ENCODE measurements around the gene THTPA. TPM values are rescaled to one million over a fixed set of nuclear protein-coding genes. Genes with fewer than 3 reads are reported as not detected.

Gene THTPA
- total RNA-seq, 1 experiment from 2014 or later: 18.3 TPM

DNA sequence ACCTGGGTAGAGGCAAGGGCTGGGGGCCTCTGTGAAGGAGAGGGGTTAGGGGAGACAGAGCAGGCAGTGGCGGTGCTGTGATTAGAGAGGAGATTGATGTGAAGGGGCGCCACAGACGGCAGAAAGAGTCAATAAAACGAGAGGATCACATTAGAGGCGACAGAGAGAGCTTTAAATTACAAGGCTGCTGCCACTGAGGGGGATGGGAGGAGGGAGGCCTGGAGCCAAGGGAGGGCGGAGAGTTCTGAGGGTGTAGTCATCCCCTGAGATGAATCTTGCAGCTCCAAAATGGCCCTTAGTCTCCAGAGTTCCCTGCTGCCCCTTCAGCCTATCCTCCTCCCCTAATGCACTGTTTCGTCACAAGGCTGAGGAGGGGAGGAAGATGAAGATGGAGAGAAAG is 17.3 kb upstream of the THTPA start:
- Mint-ChIP-seq H3K27me3 (ENCODE audit: unreplicated experiment) (peaks cover 29% of the 10 kb centered on the region), H3K36me3 (ENCODE audit: insufficient read depth, unreplicated experiment) (no peaks in the 10 kb centered on the region), H3K4me1 (ENCODE audit: low read depth, unreplicated experiment) (no peaks in the 10 kb centered on the region), H3K27ac (ENCODE audit: unreplicated experiment) (no peak overlapping the region), H3K9me3 (ENCODE audit: low read depth, unreplicated experiment) (no peaks in the 10 kb centered on the region), H3K4me3 (ENCODE audit: low read depth, unreplicated experiment) (no peak overlapping the region)
- TF ChIP-seq, protein P1, sequence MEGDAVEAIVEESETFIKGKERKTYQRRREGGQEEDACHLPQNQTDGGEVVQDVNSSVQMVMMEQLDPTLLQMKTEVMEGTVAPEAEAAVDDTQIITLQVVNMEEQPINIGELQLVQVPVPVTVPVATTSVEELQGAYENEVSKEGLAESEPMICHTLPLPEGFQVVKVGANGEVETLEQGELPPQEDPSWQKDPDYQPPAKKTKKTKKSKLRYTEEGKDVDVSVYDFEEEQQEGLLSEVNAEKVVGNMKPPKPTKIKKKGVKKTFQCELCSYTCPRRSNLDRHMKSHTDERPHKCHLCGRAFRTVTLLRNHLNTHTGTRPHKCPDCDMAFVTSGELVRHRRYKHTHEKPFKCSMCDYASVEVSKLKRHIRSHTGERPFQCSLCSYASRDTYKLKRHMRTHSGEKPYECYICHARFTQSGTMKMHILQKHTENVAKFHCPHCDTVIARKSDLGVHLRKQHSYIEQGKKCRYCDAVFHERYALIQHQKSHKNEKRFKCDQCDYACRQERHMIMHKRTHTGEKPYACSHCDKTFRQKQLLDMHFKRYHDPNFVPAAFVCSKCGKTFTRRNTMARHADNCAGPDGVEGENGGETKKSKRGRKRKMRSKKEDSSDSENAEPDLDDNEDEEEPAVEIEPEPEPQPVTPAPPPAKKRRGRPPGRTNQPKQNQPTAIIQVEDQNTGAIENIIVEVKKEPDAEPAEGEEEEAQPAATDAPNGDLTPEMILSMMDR (IDR thresholded peaks at IDR 0.05; ENCODE audit: unreplicated experiment): no peak
- DNase-seq: no peak
- intact Hi-C loops (cut with micrococcal nuclease; ENCODE audit: unreplicated experiment): no loop called here
- CTCF ChIA-PET: interaction anchor here (0.9 kb wide), 1 partner anchor 10 kb away, joined by 8 read pairs; no protein-coding TSS in a partner anchor
- BruUV-seq (replicated peaks): no TSS peak

- intact Hi-C loops (cut with micrococcal nuclease; ENCODE audit: unreplicated experiment): no loop called here
- Mint-ChIP-seq H3K4me3 (ENCODE audit: low read depth, unreplicated experiment) (no peak overlapping the region), H3K36me3 (ENCODE audit: insufficient read depth, unreplicated experiment) (no peaks in the 10 kb centered on the region), H3K4me1 (ENCODE audit: low read depth, unreplicated experiment) (no peaks in the 10 kb centered on the region), H3K9me3 (ENCODE audit: low read depth, unreplicated experiment) (no peaks in the 10 kb centered on the region), H3K27ac (ENCODE audit: unreplicated experiment) (no peak overlapping the region), H3K27me3 (ENCODE audit: unreplicated experiment) (peaks cover 29% of the 10 kb centered on the region)
- no TSS peak for BruUV-seq (replicated peaks)
- DNase-seq: peak; percentile 49
- CTCF ChIA-PET: no interaction called here
- TF ChIP-seq, protein P1 (IDR thresholded peaks at IDR 0.05; ENCODE audit: unreplicated experiment): peak; percentile 50
Measured at GRCh38 chr14:23539248-23540140, 16.6 kb upstream of the THTPA start.

DNA sequence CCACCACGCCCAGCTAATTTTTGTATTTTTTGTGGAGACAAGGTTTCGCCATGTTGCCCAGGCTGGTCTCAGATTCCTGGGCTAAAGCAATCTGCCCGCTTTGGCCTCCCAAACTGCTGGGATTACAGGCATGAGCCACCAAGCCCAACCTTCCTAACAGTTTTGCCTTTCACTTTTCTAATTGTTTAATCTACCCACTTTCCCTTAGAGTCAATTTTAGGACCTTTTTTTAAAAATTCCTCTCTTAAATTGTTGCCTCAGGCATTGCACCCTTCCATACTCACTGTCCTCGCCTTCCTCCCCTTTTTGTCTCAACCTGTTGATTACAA is 16.0 kb upstream of the THTPA start:
- TF ChIP-seq, protein P1 (IDR thresholded peaks at IDR 0.05; ENCODE audit: unreplicated experiment): no peak
- Mint-ChIP-seq H3K9me3 (ENCODE audit: low read depth, unreplicated experiment) (no peaks in the 10 kb centered on the region), H3K4me1 (ENCODE audit: low read depth, unreplicated experiment) (no peaks in the 10 kb centered on the region), H3K27ac (ENCODE audit: unreplicated experiment) (no peak overlapping the region), H3K27me3 (ENCODE audit: unreplicated experiment) (peaks cover 35% of the 10 kb centered on the region), H3K36me3 (ENCODE audit: insufficient read depth, unreplicated experiment) (no peaks in the 10 kb centered on the region), H3K4me3 (ENCODE audit: low read depth, unreplicated experiment) (no peak overlapping the region)
- no TSS peak for BruUV-seq (replicated peaks)
- CTCF ChIA-PET: no interaction called here
- intact Hi-C loops (cut with micrococcal nuclease; ENCODE audit: unreplicated experiment): no loop called here
- no peak for DNase-seq

- CTCF ChIA-PET: no interaction called here
- TF ChIP-seq, protein P1 (IDR thresholded peaks at IDR 0.05; ENCODE audit: unreplicated experiment): no peak
- Mint-ChIP-seq H3K27ac (ENCODE audit: unreplicated experiment) (no peak overlapping the region), H3K4me1 (ENCODE audit: low read depth, unreplicated experiment) (no peaks in the 10 kb centered on the region), H3K36me3 (ENCODE audit: insufficient read depth, unreplicated experiment) (no peaks in the 10 kb centered on the region), H3K27me3 (ENCODE audit: unreplicated experiment) (peaks cover 44% of the 10 kb centered on the region), H3K4me3 (ENCODE audit: low read depth, unreplicated experiment) (no peak overlapping the region), H3K9me3 (ENCODE audit: low read depth, unreplicated experiment) (no peaks in the 10 kb centered on the region)
- intact Hi-C loops (cut with micrococcal nuclease; ENCODE audit: unreplicated experiment): no loop called here
- DNase-seq: no peak
- no TSS peak for BruUV-seq (replicated peaks)
Measured at GRCh38 chr14:23542261-23542660, 13.8 kb upstream of the THTPA start.
